Caki2 (cell line): Measurements from ENCODE around the gene GRIK2. TPM values are rescaled to one million over a fixed set of nuclear protein-coding genes. Genes with fewer than 3 reads are reported as not detected.

Experiments used
- DNase-seq: peaks from one replicate; pipeline ENCODE4 v3.0.0-alpha.2; 2015; ENCODE audit warnings: low read depth
- in situ Hi-C: cut with HindIII; loops from 2 replicates; pipeline ENCODE4 v1.10.0; 2016; ENCODE audit warnings: low sequenced_read_pairs, low pct_unique_long_range_greater_than_20kb, mixed read lengths
- total RNA-seq: library from RNA; depleted of rRNA; stranded (reverse); fragments of >200 nt; shearing (Covaris generic); gene quantifications from 2 replicates; pipeline ENCODE4 v1.2.3, GENCODE V29; 2014; ENCODE audit warnings: low replicate concordance

The GRIK2 gene
- total RNA-seq, 1 experiment from 2014 or later, result 0.03 TPM

DNA sequence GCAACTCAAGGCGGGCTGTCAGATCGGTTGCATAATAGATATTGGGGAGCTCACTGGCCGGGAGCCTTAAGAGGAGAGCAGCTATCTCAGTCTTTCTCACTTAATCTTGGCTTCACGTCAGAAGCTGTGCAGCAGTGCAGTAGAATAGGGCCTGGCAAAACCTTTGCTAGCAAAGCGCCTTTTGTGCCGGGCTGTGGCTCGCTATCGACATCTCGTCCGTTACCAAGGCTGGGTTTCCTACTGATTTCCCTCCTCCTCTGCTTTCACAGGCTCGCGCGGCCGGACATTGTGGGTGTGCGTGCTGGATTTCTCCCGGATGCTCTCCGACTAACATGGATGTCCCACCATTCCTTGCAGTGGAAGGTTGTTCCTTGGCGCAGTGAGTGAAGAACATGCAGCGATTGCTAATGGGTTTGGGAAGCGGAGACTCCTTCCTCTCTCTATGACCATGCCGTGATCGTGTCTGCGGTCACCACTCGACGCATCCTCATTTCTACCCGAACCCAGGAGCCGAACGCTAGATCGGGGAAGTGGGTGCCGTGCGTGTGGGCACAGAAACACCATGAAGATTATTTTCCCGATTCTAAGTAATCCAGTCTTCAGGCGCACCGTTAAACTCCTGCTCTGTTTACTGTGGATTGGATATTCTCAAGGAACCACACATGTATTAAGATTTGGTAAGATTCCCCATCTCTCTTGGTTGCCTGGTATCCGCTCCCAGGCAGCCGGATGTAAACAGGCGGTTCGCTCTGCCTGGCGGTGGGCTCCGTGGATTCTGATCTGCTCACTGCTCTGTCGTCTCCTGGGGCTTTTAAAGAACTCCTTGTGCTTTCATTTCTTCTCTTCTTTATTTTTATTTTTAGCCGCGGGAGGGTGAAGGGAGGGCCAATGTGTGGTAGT is 5.5 kb downstream of the GRIK2 start:
- no peak for DNase-seq
- in situ Hi-C loops, result no loop called here

GRCh38 chr6:101399616-101400162 is 6.2 kb downstream of the GRIK2 start:
- no peak for DNase-seq
- in situ Hi-C loops, result no loop called here

GRCh38 chr6:101400326-101401135 is 7.0 kb downstream of the GRIK2 start:
- no peak for DNase-seq
- in situ Hi-C loops, result no loop called here

DNA sequence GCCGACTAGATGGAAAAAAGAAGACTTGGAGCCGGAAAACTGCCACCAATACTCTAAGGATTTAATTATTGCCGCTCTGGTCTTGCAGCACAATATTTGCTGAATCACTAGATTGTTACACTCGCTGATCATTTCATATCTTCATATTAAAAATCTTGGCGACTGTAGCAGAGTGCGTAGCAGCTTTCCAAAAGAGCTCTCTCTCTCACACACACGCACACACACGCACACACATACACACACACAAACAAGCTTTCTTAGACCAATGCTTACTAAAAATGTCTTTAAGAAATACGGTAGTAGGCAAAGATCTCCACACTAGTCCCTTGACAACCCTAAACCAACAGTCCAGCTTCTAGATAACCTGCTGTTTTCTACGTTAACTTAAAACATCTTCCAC is 7.7 kb downstream of the GRIK2 start:
- in situ Hi-C loops, result no loop called here
- no peak for DNase-seq

DNA sequence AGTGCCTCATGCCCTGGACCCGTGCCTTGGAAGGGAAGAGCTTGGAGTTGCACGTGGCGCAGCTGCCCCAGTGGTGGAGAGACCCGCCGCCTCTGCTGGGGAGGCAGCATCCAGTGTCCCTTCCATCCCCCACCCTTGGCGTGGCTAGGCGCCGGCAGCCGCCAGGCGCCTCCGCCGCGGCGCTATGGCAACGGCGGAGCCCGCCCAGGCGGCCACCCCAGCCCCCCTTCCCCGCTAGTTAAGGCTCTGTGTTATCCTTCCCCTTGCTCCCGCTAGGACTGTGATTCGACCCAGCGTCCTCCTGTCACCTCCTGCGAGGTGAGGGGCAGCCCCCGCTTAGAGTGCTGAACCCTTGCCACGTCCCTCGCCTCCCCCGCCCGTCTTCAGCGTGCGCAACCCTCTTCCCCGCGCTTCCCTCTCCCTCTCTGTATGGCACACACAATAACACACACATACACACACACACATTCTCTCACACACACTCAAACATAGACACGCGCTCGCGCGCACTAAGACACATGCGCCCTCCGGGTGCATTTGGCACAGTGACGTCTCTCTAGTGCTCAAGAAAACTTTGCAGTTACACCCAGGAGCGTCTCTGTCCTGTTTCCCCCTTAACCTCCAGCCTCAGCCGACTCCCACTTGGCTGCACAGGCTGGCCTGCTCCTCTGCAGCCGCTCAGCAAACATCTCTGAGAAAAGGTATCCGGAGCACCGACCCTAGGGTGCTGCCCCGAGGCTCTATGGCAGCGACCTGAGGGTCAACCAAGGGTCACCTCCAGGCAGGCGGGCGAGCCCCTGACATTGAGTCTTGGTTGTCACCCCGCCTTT is 8.5 kb downstream of the GRIK2 start:
- in situ Hi-C loops, result no loop called here
- DNase-seq, result no peak

- in situ Hi-C loops, result no loop called here
- no peak for DNase-seq
Observed at GRCh38 chr6:101402622-101403031, 9.1 kb downstream of the GRIK2 start.

DNA sequence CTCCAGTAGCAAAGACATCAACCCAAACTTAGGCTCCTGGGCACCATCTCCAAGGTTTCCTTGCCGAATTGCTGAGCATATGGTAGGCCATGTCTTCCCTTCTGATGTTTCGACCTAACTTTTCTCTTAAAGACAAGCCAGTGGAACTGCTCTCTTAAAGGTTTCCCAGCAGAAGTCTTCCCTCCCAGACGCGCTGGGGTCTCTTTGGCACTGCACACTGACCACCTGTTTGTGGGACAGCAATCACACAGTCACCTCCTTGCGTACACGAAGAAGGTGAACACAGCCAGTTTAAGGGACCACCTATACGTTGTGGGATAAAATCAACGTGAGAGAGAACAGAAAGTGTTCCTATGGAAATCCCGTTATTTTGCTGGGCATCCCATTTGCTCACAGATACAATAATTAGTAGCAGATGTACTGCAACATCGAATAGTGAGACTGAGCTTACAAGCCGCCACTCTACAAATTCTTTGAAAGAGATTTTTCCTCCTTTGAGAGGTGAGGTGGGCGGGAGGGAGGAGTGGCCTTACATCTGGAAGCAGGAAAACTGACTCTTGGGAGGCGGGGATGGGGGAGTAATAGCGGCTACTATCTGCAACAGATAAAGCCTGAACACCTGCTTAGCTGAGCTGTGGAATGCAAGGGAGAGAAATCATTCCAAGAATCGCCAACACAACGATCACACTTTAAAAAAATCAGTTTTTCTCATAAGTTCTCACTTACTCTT is 9.9 kb downstream of the GRIK2 start:
- DNase-seq, result no peak
- in situ Hi-C loops, result no loop called here

GRCh38 chr6:101404775-101405174 is 11.3 kb downstream of the GRIK2 start:
- in situ Hi-C loops, result no loop called here
- DNase-seq, result no peak

GRCh38 chr6:101413773-101414172 is 20.3 kb downstream of the GRIK2 start:
- DNase-seq, result no peak
- in situ Hi-C loops, result no loop called here

DNA sequence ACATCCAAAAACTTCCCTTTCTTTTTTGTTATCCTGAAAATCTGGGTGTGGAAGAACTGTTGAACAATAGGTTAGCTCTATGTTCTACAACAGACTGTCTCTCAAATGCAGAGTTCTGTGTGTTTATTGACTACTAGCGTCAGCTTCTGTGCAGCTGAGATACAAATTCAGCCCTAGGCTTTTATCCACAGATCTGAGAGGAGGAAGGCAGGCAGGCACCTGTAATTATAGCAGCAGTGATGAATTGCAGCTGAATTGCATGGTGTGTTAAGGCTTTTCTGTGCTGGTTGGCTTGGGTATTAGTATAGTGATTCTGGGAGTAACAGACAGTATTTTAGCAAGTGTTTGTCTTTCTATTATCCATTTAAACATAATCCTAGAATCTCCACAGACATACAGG is 24.4 kb downstream of the GRIK2 start:
- in situ Hi-C loops, result no loop called here

DNA sequence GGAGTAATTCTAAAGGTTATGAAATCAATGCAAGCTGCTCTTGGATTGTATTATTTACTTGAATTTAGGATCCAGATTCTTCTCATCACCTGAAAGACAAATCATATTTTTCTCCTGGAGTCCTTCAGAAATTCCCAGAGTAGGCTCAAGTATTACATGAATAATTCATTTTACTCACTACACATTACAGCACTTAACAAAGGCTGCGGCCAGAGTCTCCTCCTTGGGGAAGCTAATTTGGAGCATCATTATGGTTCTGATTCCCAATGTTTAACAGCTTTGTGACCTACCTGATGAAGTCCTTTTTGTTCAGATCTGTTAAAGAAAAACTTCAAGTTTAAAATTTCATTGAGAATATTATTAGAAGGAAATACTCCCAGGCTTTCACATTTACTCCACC is 28.7 kb downstream of the GRIK2 start:
- DNase-seq, result no peak

More for the DNA sequence above, 24.4 kb downstream of the GRIK2 start:
- no peak for DNase-seq

DNA sequence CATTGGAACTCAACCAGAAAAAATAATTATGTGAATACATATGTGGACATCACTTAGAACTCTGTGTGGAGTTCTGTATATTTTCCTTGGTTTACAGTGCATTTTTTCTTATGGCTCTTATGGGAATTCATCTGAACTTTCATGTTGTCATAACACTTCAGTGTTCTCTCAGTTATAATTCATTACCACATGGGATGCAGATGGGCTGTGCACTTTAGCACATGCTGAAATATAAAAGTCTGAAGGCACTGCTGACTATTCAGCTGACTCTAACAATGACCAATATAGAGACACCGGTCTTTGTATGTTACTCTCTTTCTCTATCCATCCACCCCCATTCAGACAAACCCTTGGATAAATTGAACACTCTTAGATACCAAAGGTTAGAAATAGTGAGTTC is 29.3 kb downstream of the GRIK2 start:
- no peak for DNase-seq
- in situ Hi-C loops, result no loop called here

More for the DNA sequence above, 28.7 kb downstream of the GRIK2 start:
- in situ Hi-C loops, result no loop called here

DNA sequence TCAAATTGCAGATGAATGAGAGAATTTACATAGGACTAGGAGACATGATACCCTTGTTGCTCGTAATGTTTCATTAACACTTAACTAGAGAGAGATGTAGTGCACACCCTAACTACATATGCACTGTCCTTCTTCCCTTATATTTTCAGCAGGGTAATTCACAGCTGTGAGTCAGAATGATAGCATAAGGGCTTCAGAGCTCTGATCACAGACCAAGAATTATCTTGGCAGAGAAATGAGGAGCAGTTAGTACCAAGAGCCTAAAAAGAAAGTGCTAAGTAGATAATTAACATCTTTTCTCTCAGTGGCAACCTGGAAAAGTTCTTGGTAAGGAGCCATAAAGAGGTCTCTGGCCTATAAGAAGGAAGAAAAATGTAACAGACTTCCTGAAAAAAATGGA is 35.8 kb downstream of the GRIK2 start:
- no peak for DNase-seq
- in situ Hi-C loops, result no loop called here

DNA sequence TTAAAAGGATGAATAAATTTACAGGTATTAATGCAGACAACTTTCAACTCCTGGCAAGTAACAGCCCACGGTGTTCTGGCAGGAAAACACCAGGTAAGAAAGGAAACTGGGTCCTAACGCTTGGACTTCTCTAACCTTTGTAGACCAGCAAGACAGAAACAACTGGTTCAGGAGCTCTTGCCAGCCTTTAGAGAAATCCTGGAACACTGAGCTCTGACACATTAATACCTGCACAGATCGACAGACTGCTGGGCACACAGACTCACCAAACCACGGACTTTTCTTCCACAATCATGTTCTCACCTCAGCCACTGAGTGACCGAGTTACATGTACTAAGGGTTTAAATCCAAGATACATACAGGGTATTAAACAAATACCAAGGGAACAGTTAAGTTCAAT is 36.3 kb downstream of the GRIK2 start:
- in situ Hi-C loops, result no loop called here
- DNase-seq, result no peak

GRCh38 chr6:101433141-101433540 is 39.6 kb downstream of the GRIK2 start:
- DNase-seq, result no peak
- in situ Hi-C loops, result no loop called here

GRCh38 chr6:101434601-101435000 is 41.1 kb downstream of the GRIK2 start:
- no peak for DNase-seq
- in situ Hi-C loops, result no loop called here

DNA sequence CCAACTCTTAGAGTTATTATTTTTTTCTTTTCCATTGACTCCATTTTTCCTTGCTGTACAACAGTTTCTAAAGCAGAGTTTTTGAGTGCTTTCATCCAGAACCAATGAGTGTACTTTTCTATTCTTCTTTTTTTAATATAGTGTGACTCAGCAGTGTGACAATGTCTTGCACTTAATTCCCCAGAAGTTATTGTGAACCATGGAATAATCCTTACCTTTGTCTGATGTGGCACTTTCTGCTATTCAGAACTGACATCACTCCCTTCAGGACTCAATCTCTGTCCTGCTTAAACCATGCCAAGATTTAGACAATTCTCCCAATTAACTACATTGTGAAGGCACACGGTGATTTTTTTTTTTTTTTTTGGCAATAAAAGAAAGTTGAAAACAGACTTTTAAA is 41.5 kb downstream of the GRIK2 start:
- DNase-seq, result peak; percentile 14
- in situ Hi-C loops, result no loop called here

DNA sequence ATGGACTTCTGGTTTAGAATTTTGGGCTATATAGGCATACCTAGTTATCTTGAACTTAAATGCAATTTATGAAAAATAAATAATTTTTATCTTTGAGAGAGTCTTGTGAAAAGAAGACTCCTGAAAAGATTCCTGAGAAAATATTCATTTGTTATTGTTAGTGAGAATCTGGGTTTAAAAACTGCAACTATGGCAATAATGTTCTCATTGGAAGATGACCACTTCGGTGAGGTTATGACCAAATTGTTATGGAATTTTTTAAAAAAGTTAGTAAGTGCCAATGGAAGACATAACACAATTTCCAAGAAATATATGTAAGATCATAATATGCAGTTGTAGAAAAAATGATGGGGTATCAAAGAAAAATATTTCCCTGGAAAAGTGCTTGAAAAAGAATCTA is 46.3 kb downstream of the GRIK2 start:
- in situ Hi-C loops, result no loop called here
- DNase-seq, result no peak
